HG03064 (cell line): Measurements from ENCODE around the gene CHAT.
"Not testable (repeated sequence)": the region's sequence is repeated elsewhere in the genome, so short reads cannot be mapped to it uniquely, and the experiment has no call there.

Experiments
- ATAC-seq: cut with Tn5 transposase; IDR thresholded peaks from one replicate; pipeline ENCODE4 v1.9.1; 2021; ENCODE audit warnings: low read depth; ENCODE audit not compliant: unreplicated experiment

The CHAT gene

DNA sequence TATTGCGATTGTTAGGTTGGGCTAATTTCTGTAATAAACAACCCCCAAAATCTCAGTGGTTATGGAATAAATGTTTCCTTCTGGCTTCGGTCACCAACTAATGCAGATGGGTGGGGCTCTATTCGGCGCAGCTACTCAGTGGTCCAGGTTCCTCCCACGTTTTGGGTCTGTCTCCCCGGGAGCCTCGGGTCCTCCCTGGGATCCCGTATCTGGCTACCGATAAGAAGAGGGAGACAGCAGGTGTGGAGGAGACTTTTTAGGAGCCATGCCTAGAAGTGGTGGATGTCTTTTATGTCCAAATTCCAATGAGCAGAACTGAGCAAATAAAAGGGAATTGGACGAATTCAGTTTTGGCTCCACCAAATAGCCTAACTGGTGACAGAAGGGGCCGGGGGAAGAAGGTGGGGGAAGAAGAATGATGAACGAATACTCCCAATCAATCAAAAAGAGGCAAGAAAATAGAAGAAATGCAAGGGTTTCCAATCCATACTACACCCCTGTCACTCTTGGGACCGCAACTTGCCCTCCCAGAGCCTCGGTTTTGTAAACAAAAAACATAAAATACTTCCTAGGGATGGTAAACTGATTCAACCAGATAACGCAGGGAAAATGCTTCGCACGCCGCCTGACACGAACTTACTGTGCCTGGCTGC, 65.1 kb downstream of the CHAT start:
- no peak for ATAC-seq

DNA sequence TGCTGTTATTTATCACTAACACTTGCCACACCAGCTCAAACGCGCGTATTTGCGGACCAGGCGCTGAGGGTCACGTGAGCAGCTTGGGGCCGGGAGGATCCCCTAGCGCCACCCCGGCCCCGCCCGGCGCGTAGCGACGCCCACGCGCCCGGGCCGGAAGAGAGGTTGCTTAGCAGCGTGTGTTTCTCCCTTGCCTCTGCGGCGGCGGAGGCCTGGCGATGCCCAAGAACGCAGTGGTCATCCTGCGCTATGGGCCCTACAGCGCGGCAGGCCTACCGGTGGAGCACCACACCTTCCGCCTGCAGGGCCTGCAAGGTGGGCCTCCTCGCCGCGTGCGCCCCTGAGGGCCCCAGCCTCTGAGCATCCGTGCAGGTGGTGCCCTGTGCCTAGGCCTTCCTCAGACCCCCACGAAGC, 65.7 kb downstream of the CHAT start, which contains the start of gene C10orf53:
TSS of gene C10orf53 (plus strand) at position 172 of the 414 bp plus-strand sequence. CDS start at position 219, 47 bp downstream.
- no peak for ATAC-seq

DNA sequence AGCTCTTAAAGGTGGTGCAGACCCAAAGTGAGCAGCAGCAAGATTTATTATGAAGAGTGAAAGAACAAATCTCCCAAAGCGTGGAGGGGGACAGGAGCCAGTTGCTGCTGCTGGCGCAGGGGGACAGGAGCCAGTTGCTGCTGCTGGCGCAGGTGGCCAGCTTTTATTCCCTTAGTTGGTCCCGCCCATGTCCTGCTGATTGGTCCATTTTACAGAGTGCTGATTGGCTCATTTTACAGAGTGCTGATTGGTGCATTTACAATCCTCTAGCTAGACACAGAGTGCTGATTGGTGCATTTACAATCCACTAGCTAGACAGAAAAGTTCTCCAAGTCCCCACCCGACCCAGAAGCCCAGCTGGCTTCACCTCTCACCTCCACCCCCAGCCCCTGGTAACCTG, 68.6 kb downstream of the CHAT start:
- ATAC-seq: not testable (repeated sequence)

DNA sequence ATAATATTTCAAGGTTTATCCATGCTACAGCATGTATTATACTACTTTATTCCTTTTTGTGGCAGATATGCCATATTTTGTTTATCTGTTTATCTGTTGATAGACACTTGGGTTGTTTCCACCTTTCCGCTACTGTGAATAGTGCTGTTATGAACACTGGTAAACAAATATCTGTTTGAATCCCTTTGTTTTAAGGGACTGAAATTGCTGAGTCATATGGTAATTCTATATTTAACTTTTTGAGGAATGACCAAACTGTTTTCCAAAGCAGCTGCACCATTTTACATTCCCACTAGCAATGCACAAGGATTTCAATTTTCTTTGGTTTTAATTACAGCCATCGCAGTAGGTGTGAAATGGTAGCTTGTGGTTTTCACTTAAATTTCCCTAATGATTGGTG, 69.0 kb downstream of the CHAT start:
- no peak for ATAC-seq

DNA sequence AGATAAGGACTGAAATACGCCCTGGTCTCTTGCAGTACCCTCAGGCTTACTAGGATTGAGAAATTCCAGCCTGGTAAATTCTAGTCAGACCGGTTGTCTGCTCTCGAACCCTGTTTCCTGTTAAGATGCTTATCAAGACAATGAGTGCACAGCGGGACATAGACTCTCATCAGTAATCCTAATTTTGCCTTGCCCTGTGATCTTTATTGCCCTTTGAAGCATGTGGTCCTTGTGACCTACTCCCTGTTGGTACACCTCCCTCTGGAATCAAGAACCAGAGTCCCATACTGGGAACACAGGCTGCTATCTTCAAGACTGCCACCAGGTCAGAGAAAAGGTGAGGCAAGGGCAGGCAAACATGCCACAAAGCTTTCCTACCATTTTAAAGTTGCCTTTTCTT, 72.8 kb downstream of the CHAT start:
- ATAC-seq: no peak

DNA sequence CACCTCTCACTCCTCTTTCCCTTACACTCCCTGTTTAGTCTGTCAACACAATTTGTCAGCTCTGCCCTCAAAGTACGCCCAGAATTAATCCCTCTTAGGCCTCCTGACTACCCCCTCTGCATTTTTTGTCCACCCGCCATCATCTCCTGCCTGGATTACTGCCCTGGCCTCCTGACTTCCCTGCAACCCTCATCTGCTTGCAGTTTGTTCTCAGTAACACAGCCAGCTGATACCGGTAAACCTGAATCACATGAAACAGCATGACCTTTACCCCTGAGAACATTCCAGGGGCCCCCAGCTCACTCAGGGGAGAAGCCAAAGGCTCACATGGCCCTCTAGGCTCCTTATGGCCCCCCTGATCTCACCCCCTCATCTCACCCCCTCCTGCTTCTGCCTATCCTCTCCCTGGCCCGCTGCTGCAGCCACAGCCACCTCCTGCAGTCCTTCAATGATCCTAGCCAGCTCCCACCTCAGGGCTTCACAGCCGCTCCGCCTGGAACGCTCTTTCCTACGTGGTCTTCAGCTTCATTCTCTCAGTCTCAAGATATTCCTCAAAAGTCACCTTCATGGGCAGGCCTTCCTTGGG, 74.5 kb downstream of the CHAT start:
- no peak for ATAC-seq

DNA sequence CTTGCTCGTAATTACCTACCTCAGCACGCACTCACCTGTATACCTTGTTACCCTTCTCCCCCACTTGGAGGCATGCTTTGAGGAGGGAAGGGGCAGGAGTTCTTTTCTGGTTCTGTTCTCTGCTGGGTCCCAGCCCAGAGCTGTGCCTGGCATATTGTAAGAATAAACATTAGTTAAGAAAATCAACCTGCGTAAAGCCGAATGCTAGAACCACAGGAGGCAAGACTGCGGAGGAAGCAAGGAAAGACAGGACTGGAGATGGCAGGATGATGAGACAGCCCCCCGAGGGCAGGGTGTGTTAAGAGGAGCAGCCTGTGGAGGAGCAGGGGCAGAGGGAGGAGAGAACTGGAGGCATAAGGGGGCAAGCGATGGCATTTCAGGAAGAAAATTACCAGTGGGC, 75.1 kb downstream of the CHAT start:
- ATAC-seq: no peak

DNA sequence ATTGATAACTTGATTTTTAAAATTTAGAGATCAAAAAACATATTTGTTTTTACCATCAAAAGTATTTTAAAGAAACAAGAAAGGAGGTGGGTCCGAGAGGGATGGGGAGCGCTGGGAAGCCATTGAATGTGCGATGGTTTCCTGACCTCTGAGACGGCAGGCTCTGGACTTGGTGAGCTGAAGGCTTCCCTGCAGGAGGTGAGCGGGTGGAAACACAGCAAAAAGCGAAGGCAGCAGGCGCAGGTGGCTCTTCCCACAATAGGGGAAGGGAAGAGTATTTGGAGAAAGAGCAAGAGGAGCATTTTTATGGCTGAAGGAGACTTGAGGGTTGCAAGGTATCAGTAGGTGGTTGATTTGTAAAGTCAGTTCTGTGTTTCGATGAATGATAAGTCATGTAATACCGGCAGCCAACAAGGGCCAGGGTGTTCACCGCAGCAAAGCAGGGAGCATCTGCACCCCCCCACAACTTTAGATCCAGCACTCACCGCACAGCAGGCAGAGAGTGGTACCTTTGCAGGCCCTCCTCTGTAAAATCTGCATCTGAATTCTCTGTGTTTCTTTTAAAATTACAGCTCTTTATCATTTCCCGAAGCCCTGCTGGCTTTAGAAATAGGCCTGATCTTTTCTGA, 76.2 kb downstream of the CHAT start:
- no peak for ATAC-seq

DNA sequence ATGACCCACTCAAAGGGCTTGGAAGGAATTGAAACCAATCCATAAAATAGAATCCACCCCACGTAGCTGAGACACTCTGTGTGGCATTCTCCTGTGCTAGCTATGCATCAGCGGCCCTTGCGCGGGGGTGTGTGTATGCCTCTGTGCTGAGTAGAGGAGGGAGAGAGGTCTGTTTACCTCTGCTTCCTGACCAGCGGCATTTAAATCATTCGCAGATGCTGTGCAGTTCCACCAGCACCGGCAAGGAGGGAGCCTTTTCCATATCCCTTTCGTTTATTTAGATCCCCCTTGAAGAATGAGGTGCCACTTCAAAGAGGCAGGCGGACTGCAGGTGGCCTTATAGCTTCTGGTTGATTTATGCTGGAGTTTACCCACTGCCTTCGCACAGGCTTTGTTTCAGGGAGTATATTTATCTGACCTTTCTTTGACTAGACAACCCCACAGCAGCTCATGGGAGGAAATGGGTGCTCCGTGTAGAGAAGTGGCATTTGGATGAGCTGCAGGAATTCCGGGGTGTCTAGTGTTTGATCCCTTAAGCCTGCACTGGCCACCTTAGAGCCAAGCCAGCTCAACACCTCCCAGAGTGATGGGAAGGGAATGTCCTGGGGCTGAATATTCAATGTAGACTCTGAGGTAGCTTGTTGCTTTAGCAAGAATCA, 77.0 kb downstream of the CHAT start:
- ATAC-seq: no peak

DNA sequence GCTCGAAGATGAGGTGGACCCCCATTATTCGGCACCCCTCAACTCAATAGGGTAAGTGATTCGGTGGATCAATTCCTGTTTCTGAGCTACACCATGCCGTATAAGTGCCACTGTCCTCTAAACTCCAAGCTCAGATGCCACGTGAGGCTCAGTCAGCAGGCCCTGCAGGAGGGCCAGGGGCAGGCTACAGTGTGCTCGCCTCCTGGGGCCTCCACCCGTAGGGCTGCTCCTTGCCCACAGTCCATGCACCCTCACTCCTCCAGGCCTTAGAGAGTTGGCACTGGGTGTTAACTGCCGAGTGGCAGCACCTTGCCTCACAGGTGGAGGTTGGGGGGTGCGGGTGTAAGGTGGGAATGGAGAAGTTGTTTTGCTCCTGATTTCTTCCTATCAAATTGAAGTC, 77.8 kb downstream of the CHAT start:
- no peak for ATAC-seq

DNA sequence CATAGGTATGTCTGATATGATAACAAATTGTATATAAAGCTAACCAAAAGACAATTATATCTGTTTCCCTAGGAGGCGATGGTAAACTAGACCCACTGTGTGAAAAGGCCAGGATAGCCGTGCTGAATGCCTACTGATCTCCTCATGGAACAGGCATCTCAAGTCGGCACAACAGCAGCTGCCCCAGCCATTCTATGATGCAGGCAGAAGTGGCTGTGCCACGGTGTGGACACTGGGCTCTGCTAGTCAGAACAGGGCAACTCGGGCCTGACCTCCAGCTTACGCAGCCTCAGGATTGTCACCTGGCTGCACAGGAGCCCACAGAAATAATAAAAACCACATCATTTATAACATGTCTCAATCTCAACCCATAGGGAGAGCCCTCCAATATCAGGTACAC, 80.6 kb downstream of the CHAT start:
- ATAC-seq: no peak

DNA sequence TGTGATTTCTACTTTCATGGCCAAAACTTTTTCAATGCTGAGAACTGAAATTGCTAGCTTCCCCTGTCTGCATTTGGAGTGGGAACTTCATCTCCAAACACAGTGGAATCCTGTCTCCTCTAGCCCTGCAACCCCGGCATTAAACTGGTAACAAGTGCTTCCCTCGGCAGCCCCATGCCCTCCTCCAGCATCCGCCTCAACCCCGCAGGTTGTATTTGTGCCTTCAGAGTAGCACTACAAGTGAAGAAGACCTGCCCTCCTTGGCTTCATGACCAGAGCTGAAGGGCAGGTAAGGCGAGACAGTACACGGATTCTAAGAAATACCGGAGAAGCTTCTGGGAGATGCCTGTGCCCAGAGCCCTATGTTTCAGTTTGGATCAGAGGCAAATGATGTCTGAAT, 82.5 kb downstream of the CHAT start:
- no peak for ATAC-seq

DNA sequence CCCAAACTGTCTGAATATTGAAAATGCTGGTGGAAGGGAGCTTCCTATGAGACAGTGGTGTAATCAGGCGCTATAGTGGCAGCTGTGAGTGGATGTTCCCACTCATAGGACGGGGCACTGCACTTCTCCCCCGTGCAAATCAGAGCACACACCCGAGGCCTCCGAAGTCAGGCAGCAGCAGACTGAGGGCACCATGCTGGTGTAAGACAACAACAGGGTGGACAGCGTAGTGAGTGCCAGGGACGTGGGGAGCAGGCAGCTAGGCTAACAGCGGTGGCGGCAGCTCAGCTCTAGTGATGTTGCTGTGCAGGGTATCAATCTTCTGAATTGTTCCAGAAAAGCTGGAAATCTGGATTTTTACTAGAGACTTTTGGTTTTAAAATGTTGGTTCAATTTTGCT, 84.8 kb downstream of the CHAT start:
- ATAC-seq: no peak

DNA sequence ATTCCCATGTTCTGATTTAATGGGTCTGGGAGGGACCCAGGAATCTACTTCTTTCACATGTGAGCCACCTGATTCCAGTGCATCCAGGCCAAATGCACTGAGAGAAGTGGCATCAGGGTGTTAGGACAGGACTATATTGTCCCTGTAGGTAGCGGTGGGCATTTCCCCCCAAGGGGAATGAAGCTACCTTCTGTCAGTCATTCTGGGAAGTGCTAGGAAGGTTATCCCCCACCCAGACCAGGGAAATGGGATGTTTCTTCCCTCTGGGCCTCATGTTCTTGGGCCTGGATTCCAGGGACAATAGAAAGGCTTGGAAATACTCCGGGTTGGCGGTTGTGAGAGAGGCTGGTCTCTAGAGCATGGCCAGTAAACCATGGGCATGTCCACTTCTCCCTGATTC, 86.4 kb downstream of the CHAT start:
- no peak for ATAC-seq

DNA sequence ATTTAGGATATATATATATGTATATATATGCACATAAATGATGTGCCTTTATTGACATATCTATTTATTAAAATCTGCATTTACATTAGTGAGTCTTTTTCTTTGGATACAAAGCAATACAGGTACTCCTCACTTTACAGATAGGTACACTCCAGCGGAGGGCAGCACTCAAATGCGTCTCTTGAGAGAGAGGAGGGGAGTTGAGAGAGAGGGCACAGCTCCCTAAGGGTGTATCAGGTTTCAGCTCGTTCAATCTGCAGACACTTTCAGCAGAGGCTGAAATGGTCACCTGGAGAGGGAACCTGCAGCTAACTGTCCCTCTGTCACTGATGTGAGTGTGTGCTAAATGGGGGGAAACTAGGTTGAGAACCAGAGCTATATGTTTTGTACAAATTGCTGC, 87.2 kb downstream of the CHAT start:
- no peak for ATAC-seq

DNA sequence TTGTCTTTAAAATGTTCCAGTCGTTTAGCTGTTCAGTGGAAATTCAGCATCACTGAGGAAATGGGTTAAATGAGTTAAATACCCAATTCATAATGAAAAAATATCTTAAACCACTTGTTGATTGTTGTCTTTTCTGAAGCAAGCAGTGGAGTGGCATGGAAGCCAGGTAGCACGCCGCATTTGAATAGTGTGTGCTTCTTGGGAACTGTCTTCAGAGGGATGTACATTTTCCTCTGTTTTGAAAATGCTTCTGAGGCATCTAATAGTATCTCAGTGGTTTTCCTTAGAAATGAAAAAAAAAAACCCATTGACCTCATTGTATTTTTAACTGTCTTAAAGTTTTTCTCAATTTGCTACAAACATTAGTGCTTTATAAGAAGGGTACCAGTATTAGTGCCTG, 93.7 kb downstream of the CHAT start:
- ATAC-seq: no peak

DNA sequence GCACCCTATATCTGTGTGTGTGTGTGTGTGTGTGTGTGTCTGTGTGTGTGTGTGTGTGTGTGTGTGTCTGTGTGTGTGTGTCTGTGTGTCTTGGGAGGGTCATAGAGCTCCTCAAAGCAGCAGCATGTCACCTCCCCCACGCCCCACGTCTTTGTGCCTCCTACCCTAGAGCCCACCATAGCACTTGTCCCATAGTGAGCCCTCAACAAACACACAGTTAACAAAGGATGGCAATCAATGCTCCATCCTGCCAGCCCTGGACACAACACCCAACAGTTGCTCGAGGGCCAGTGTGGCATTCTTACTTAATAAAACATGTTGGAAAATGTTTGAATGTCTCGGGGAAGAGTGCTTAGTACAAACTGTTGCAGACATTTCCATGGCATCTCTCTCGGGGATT, 96.1 kb downstream of the CHAT start:
- no peak for ATAC-seq

DNA sequence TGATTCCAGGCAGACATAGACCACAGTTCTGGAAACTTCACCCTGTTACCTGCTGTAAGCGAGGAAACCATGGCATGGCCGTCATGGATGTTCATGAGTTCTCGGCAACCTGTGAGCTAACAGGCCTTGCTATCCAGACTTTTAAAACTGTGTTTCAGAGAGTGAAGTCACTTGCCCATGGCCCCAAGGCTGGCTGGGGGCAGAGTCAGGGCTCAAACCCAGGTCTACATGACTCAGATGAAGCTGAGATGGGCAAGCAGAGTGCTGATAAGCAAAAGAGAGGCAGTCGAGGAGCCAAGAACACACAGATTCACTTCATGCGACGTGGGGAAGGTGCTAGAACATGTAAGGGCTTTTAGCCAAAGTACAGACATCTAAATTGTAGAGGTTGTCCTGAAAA, 97.1 kb downstream of the CHAT start:
- ATAC-seq: no peak

DNA sequence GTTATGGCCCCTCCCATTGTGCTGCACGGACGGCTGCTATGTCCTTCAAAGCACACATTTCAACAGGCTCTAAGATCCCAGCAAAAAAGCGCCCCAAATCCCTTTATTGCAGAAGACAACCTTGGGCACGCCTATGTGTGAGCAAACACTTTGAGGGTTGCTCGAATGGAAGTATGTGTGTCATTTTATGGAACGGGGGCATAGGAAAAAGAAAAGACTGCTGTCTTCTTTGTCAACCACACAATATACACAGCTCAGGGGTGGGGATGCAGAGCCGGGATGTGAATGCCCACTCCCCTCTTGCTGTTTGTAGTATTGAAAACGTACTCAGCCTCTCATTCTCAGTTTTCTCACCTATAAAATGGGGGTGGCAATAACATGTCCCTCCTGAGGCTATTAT, 97.6 kb downstream of the CHAT start:
- no peak for ATAC-seq

DNA sequence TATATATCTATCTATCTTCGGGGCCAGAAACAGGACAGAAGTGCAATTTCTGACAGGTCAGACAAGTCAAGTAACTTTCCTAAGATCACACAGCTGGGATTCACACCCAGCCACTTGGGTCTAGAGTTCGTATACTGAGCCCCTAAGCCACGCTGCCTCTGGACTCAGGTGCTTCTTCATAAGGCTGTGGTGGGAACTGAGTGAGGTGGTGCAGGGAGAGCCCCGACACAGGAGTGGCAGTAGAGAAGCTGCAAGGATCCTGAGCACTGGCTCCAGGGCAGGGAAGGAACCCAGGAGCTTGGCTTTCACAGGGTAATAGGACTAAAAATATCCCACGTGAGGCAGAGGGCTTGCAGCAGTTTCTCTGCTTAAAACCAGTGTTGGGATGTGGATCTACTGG, 99.4 kb downstream of the CHAT start:
- ATAC-seq: no peak
